ENCODE measurements around the gene SMAD9.
A peak's percentile ranks its signal among the peaks of the same experiment; 100 is the strongest.

Gene SMAD9

GRCh38 chr13:36919833-36920615 is at the start of gene SMAD9:
TSS of gene SMAD9 (minus strand) at chr13:36920238. CDS start at chr13:36879689, 40,549 bp downstream.
- FAIRE-seq, result no peak
- peak; percentile 41 for DNase-seq (ENCODE audit: insufficient read length, low spot score)

DNA sequence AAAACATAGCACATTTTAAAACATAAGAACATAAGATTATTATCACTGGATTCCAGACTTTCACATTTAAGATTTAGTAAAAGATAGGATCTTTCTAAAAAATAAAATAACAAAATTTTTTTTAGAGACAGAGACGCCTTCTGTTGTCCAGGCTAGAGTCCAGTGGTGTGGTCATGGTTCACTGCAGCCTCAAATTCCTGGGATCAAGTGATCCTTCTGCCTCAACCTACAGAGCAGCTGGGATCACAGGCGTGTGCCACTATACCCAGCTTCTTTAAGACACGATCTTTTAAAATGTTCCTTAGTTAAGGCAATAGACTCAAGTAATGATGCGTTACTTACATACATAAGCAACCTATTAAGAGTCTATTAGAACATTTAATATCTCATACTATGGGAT is 46.4 kb upstream of the SMAD9 start:
- DNase-seq (ENCODE audit: insufficient read length, low spot score), result no peak
- no peak for FAIRE-seq

DNA sequence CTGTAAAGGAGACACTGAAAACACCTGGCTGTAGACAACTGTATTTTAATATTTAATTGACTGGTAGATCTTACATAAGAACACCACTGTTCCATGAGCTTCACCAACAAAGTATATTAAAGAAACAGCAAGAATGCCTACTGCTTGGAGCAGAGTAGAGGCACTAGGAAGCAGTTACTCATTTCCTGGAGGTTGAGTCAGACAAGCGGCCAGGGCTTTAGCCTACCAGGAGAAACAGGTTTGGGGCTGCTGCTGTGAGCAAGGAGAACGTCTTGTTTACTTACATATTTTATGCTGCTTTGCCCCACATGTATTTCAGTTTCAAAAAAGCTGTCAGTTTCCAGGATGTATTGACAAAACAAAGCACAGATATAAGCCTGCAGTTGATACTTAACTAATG is 45.7 kb upstream of the SMAD9 start:
- DNase-seq (ENCODE audit: insufficient read length, low spot score) (no peak), FAIRE-seq (no peak)

GRCh38 chr13:36959456-36960116 is 39.5 kb upstream of the SMAD9 start:
- DNase-seq (ENCODE audit: insufficient read length, low spot score) (no peak), FAIRE-seq (no peak)

GRCh38 chr13:36954542-36954941 is 34.5 kb upstream of the SMAD9 start:
- no peak for FAIRE-seq

GRCh38 chr13:36950920-36951319 is 30.9 kb upstream of the SMAD9 start:
- DNase-seq (ENCODE audit: insufficient read length, low spot score) (no peak), FAIRE-seq (no peak)

More at GRCh38 chr13:36954542-36954941, 34.5 kb upstream of the SMAD9 start:
- no peak for DNase-seq (ENCODE audit: insufficient read length, low spot score)

DNA sequence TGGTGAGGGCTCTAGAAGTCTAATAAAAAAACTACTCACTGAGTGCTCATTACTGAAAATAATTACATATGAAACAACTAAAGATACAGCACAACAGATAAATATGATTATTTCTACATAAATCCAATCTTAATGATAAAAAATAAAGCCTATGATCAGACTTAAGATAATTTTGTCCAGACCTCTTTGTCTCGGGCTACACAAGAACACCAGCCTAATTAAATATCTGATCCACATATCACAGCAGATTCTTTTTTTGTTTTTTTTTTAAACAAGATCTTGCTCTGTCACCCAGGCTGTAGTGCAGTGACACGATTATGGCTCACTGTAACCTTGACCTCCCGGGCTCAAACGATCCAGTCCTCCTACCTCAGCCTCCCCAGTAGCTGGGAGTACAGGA is 30.3 kb upstream of the SMAD9 start:
- FAIRE-seq (no peak), DNase-seq (ENCODE audit: insufficient read length, low spot score) (no peak)

DNA sequence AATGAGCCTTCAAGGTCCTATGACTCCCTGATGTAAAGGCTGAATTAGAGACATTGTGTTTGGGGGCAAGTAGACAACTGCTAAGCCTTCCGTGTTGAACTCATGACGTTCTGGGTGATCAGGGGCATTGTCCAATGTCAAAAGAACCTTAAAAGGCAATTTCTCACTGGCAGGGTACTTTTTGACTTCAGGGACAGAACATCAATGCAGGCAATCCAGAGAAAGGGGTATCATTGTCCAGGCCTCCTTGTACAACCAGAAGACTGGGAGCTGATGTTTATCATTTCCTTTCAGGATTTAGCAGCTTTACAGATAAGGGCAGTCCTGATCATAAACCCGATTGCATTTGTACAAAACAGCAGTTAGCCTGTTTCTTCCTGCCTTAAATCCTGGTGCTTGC is 25.0 kb upstream of the SMAD9 start:
- no peak for DNase-seq (ENCODE audit: insufficient read length, low spot score)
- FAIRE-seq, result no peak

GRCh38 chr13:36925603-36926002 is 5.6 kb upstream of the SMAD9 start:
- no peak for DNase-seq (ENCODE audit: insufficient read length, low spot score)
- no peak for FAIRE-seq

GRCh38 chr13:36924001-36924400 is 4.0 kb upstream of the SMAD9 start:
- DNase-seq (ENCODE audit: insufficient read length, low spot score) (no peak), FAIRE-seq (no peak)

DNA sequence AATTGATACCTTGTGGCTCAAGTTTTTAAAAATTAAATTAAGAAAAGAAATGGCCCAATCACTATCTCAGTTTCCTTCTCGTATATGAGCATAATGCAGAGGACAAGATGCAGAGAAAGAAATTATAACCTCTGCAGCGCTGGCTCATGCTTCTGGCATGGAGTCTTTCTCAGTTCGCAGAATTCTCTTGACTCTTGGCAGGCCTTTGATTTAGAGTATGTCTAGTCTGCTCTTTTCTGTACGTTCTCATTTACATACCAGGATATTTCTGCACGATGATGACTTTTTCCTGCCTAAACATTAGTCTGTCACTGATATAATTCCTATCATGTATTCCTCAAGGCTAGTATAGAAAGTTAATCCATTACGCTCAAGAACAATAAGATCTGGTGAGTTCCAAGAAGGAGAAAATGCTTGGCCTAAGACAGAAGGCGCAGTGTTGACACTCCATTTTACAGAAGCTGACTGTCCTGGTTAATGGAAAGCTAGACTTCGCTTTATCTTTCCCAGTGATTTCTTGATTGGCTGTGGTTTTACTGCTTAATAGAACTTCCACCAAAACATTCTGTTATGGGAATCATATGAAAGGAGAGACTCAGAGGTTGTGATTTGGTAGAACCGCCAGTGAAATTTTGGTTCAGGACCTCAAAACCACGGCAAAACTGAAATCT is 1.7 kb upstream of the SMAD9 start:
- DNase-seq (ENCODE audit: insufficient read length, low spot score) (no peak), FAIRE-seq (no peak)

DNA sequence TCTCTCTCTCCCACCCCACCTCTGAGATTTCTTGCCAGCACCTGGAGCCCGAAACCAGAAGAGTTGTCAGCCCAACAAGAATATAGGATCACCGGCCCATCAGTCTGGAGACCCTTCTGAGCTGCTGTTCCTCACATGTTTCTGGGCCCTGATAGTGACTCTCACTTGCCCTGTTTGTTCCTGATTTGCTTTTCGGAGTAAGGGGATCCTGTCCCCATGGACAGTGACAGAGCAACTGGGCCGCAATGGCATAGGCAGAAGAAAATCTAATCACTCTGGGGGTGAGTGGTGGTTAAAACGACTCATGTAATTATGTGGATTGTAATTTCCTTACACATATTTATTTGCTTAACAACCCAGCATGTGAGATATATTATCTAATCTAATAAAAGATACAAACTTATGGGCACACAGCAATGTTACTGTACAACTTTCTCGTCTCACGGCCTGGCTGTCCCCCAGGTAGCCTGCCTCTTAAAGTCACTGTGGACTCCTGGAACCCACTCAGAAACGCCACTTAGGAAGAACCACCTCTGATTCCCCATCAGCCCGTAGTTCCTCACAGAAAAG is 663 bp upstream of the SMAD9 start:
- FAIRE-seq, result no peak
- no peak for DNase-seq (ENCODE audit: insufficient read length, low spot score)

DNA sequence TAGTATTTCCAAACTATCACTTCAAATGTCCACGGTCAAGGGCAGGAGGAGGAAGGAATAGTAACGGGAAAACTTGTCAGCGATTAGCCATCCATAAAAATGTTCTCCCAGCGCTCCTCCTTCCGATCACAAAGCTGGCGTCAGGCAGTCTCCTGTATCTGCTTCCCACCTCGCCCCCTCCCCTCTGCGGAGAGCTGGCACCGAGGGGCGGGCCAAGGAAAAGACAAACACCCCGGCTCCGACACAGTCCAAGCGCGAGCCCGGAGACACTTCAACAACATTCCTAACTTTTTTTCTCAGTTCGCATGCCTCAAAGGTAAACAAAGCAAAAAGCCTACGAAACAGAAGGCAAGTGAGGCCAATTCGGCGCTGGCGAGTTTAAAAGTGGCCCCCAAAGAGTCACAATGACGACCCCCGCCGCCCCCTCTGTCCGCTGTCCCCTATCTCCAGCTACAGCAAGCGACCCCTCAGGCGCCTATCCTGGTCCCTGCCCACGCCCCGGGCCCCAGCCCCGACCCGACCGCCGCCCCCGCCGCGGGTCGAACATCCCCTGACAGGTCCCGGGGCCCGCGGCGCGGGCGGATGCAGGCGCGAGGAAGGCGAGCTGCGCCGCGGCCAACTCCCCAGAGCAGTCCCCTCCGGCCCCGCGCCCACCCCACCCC is 736 bp downstream of the SMAD9 start:
- DNase-seq (ENCODE audit: insufficient read length, low spot score), result no peak
- no peak for FAIRE-seq

DNA sequence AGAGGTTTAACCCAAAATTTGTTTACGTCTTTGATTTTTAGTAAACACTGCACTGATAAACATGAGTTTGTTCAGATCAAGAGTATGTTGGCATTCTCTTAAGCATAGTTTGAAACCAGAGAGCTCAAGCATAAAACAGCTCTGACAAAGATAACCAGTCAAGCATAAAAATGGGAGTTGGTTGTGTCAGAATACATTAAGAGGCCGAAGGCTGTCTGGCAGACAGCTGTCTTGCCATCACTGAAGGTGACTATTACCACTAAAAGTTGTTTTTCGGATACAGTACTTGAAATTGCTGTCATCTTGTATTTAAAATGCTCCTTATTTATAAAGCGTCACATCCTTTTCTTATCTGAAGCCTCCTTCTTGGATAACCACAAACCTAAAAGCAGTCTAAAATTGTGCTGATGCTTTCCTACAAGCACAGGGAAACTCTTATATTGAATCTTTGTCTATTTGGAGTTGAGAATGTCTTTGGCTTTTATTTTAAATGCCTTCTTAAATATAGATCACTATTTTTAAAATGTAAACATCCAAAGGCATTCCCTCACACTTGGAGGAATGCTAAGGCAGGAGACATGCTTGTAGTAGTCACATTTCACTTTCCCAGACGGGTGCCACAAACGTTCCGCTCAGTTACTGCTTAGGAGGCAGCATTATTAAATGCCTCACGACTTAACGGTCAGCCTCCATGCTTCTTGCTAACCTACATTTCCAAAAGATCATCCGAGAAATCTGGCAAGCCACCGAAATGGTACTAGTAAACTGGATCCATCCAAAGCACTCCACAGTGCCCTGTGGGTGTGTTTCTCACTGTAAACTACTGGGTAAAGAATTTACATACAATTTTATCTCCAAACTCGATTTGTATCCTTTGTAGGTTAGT is 1.5 kb downstream of the SMAD9 start:
- FAIRE-seq (no peak), DNase-seq (ENCODE audit: insufficient read length, low spot score) (no peak)

DNA sequence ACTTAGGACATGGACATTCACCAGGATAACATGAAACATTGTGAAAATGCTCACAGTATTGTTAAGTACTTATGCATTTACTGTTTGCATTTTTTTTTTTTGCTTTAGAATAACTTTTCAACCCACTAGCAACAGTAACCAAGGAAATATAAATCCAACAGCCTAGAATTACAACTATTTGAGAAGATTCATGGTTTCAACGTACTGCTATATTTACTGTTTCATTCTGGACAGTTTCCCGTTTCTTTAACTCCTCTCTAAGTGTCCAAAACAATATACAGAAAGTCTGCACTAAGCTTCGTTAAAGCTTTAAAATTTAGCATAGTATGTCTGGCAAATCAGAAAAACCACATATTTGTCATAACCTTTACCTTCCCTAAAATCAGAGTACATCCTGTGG is 2.7 kb downstream of the SMAD9 start:
- FAIRE-seq (no peak), DNase-seq (ENCODE audit: insufficient read length, low spot score) (no peak)

DNA sequence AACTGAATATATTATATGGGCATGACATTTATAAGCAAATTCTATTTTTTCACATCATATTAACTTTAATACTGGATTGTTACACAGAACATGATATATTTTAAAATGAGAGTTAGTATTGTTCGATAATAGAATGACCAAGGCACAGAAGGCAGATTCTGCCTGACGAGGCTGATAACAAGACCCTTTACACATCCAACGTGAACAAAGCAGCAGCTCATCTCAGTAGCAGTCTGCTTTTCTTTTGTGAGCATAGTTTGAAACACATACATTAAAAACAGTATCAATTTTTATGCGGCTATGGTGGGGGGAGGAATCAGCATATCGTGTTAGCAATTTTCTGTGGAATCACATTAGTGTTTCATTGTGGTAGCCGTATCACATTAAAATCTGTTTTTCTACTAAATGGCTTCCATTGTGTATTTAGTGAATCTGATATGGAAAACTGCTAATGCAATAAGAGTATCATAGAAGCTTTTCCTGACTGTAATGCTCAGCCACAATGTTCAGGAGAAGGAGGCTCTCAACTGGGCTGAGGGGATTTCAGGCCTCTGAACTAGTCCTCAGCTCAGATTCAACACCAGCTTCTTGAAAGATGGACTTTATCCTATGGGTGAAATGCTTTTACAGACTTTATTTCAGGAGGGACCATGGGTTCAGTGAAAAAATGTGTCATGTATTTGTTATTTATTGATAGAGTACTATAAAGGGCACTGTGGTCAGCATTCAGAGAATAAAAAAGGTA is 4.0 kb downstream of the SMAD9 start:
- DNase-seq (ENCODE audit: insufficient read length, low spot score), result no peak

DNA sequence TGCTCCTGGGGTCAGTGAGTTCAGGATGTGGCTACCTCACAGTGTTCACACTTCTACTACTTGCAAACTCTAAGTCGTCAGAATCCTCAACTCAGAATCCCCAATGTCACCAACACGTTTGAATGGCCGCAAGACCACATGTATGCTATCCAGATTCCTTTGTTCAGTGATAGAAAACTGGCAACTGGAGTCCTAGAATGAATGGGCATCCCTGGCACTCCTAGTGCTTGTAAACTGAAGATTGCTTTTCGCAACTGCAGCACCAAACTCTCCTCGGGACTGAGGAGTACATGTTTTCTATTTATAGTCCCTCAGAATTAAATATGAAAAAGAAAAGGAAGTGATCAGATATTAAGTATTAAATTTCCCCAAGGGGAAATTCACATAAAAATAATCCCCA is 4.9 kb downstream of the SMAD9 start:
- DNase-seq (ENCODE audit: insufficient read length, low spot score), result no peak
- FAIRE-seq, result no peak

More for the DNA sequence above, 4.0 kb downstream of the SMAD9 start:
- no peak for FAIRE-seq

DNA sequence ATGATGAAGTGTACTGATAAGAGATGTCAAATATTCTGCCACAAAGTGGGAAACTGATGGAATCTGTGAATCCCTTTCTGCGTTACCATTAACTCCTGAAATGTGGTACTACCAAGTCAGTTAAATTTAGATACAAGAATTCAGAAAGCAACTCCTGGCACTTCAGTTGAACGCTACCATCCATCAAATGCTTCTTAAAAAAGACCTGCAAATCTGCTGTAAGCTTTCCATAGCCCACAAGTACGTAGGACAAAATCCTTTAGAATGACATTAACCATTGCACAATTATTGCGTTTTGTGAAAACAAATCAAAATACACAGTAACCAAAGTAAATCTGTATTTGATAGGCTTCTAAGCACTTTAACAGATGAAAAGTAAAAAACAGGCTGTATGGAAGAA is 5.4 kb downstream of the SMAD9 start:
- DNase-seq (ENCODE audit: insufficient read length, low spot score) (no peak), FAIRE-seq (no peak)

DNA sequence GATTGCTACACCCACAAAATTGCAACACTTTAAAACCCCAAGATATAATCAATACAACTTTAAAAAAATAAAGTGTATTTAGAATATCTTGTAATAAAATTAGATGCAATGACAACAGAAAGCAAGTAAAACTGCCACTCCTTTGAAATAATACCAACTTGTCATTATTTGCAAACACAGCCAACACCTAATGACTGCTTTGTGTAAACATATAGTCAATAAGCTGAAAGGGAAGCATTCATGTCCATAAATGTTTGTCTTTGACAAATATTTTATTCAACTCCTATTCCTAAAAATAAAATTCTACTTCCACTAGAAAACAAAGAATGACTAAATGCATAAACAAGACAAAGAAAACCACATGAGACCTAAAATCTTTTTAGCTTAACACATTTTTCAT is 6.6 kb downstream of the SMAD9 start:
- FAIRE-seq, result no peak
- DNase-seq (ENCODE audit: insufficient read length, low spot score), result no peak

Data from GM19239 (cell line).